Activated B cell treated with CpG ODN at 0.5 μM for 24 hours (primary cell): ENCODE results near the gene CSTF2. TPM values are rescaled to one million over a fixed set of nuclear protein-coding genes. Genes with fewer than 3 reads are reported as not detected.

Experiments
- ATAC-seq: fragments of 200-7000 bp; cut with Tn5 transposase; one replicate; pipeline ENCODE4 v1.10.0; 2021; ENCODE audit warnings: low read depth, mild to moderate bottlenecking, moderate library complexity
- CTCF ChIA-PET: fragments of 350-600 bp; sonication (Branson Sonifier 250); formaldehyde crosslinking; loops from one replicate; lab custom pipeline; 2021; ENCODE audit warnings: antibody characterized with exemption; lab: Charles Lee
- POLR2A ChIA-PET: fragments of 350-600 bp; sonication (Branson Sonifier 250); formaldehyde crosslinking; loops from one replicate; lab custom pipeline; 2021; ENCODE audit warnings: antibody characterized with exemption; lab: Charles Lee
- DNase-seq: peaks from one replicate; pipeline ENCODE4 v3.0.0; 2022
- H3K27ac Mint-ChIP-seq: one replicate; pipeline ENCODE4 v1.8.0; 2020; ENCODE audit warnings: mixed read lengths
- H3K27me3 Mint-ChIP-seq: one replicate; pipeline ENCODE4 v1.8.0; 2021; ENCODE audit warnings: mixed read lengths
- H3K36me3 Mint-ChIP-seq: one replicate; pipeline ENCODE4 v1.8.0; 2021; ENCODE audit warnings: low read depth, mixed read lengths
- H3K4me1 Mint-ChIP-seq: one replicate; pipeline ENCODE4 v1.8.0; 2021; ENCODE audit warnings: mixed read lengths
- H3K4me3 Mint-ChIP-seq: one replicate; pipeline ENCODE4 v1.8.0; 2020; ENCODE audit warnings: mild to moderate bottlenecking, mixed read lengths
- H3K9me3 Mint-ChIP-seq: one replicate; pipeline ENCODE4 v1.8.0; 2020; ENCODE audit warnings: mixed read lengths
- intact Hi-C: fragments of 100-400 bp; cut with micrococcal nuclease; formaldehyde crosslinking; loops from one replicate; pipeline ENCODE4 v1.15.1; 2024
- total RNA-seq: library from RNA; stranded (reverse); gene quantifications from 2 replicates; pipeline ENCODE4 v1.2.3, GENCODE V29; 2022
- TF ChIP-seq, protein P1 (sequence below): fragments of 200-600 bp; IDR thresholded peaks from one replicate; pipeline ENCODE4 v1.8.0; 2022; ENCODE audit warnings: antibody characterized with exemption, mild to moderate bottlenecking

The CSTF2 gene
- total RNA-seq, 1 donor from 2014 or later: 27.7 TPM

DNA sequence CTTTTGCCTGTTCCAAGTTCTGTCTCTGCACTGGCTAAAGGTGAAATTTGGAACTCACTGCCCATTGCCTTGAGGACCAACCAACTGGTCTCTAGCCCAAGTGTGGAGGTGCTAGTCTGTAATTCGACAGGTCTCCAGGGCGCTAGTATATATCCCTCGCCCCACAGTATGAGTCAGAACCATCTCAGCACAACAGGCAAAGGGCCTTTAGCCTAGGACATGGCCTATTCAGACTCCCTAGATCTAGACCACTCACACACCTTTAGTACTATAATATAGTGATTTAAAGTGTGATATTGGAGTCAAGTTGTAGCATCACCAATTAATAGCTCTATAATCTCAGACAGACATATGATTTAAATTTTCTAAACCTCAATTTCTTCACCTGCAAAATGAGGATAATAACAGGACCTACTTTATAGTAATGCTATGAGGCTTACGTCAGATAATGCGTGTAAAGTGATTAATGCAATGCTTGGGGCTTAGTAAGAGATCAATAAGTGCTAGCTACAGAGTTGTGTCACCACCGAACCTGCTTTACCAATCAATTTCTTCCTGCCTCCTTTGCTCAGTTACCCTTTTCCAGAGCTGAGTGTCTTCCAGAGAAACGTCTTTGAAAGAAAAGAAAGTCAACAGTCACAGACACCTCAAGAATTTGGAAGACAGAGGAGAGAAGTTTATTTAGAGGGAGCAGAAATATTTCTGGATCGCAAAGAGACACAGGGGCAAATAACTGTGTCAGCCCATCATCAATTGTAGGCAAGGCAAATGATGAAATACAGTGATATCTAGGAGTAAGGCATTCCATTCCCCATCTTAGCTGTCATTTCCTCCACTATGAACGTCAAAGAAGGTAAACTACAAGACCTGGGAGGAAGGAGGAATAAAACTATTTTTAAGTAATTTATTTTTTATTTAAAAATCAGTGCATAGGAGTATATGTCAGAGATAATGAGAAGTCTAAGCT is 51.7 kb downstream of the CSTF2 start:
- H3K27ac Mint-ChIP-seq: no peak overlapping the region
- no peak for ATAC-seq
- no peak for DNase-seq
- intact Hi-C loops: no loop called here
- H3K4me3 Mint-ChIP-seq: no peak overlapping the region
- H3K9me3 Mint-ChIP-seq: no peaks in the 10 kb centered on the region
- H3K36me3 Mint-ChIP-seq: no peaks in the 10 kb centered on the region
- no peaks in the 10 kb centered on the region for H3K27me3 Mint-ChIP-seq
- H3K4me1 Mint-ChIP-seq: no peaks in the 10 kb centered on the region
- ChIA-PET POLR2A (no interaction called here), CTCF (no interaction called here)
- TF ChIP-seq, protein P1, sequence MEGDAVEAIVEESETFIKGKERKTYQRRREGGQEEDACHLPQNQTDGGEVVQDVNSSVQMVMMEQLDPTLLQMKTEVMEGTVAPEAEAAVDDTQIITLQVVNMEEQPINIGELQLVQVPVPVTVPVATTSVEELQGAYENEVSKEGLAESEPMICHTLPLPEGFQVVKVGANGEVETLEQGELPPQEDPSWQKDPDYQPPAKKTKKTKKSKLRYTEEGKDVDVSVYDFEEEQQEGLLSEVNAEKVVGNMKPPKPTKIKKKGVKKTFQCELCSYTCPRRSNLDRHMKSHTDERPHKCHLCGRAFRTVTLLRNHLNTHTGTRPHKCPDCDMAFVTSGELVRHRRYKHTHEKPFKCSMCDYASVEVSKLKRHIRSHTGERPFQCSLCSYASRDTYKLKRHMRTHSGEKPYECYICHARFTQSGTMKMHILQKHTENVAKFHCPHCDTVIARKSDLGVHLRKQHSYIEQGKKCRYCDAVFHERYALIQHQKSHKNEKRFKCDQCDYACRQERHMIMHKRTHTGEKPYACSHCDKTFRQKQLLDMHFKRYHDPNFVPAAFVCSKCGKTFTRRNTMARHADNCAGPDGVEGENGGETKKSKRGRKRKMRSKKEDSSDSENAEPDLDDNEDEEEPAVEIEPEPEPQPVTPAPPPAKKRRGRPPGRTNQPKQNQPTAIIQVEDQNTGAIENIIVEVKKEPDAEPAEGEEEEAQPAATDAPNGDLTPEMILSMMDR: no peak

DNA sequence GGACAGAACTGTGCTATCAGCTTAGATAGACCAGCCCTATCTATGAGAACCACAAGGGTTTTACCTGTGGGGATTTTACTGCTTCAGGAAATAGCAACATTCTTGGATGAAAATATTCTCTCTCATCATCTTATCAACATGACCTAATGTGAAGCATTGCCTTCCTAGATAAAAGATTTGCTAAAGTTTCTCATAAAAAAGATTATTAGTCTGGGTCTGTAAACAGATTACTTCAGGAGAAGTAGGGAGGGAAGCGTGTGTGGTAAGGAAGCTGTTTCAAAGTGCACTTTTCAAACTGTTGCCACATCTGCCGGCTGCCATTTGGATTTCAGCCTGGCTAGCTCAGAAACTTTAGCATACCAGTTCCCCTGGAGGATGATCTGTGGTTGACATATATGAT is 54.1 kb downstream of the CSTF2 start, which contains the start of gene NOX1:
NOX1 (minus strand) TSS at position 35 of the 400 bp plus-strand sequence. CDS start 220 bp downstream, outside the sequence.
- Mint-ChIP-seq H3K36me3 (no peaks in the 10 kb centered on the region), H3K4me1 (no peaks in the 10 kb centered on the region), H3K27me3 (no peaks in the 10 kb centered on the region), H3K4me3 (no peak within 1 kb of the TSS), H3K27ac (no peak within 1 kb of the TSS), H3K9me3 (no peaks in the 10 kb centered on the region)
- CTCF ChIA-PET: no interaction called here
- POLR2A ChIA-PET: no interaction called here
- DNase-seq (no peak), ATAC-seq (no peak)
- intact Hi-C loops: no loop called here
- TF ChIP-seq, protein P1: no peak

DNA sequence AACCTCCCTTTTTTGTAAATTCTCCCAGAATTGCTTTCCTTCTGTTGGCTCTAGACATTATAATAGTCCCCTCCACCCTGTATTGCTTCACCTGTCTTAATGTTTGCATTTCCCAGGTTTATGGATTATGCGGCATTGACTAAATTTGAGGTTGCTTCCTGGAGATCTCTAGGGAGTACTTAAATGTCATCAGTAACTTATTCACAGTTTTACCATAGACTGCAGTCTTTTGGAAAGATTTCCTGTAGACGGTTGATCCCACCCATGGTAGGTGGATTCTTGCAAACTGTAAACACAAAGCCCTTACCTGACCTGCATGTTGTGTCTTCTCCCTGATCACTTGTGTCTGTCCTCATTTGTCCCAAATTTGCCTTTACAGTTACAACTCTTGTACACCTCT is 60.2 kb downstream of the CSTF2 start:
- intact Hi-C loops: no loop called here
- no peaks in the 10 kb centered on the region for H3K36me3 Mint-ChIP-seq
- CTCF ChIA-PET: no interaction called here
- no peaks in the 10 kb centered on the region for H3K27me3 Mint-ChIP-seq
- no peak for DNase-seq
- no peak for ATAC-seq
- H3K27ac Mint-ChIP-seq: no peak overlapping the region
- no peaks in the 10 kb centered on the region for H3K4me1 Mint-ChIP-seq
- TF ChIP-seq, protein P1: no peak
- H3K9me3 Mint-ChIP-seq: no peaks in the 10 kb centered on the region
- POLR2A ChIA-PET: no interaction called here
- no peak overlapping the region for H3K4me3 Mint-ChIP-seq

DNA sequence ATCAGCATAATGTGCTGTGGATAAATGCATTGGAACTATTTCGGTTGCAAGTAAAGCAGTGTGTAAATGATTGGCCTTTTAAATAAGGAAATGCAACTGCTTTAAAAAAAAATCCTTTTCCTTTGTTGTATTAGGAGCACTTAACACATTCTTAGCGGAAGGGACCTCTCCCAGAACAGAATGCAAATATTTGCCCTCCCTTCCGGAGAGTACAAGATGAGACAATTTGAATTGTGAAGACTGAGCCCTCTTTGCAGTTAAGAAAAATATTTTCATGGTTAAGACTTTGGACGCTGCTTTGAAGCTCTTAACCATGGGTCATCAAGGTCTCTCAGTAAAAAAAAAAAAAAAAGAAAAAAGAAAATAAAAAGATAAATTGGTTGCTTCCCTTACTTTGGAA is 63.5 kb downstream of the CSTF2 start:
- CTCF ChIA-PET: no interaction called here
- Mint-ChIP-seq H3K4me3 (no peak overlapping the region), H3K27me3 (no peaks in the 10 kb centered on the region), H3K27ac (no peak overlapping the region), H3K9me3 (no peaks in the 10 kb centered on the region), H3K36me3 (no peaks in the 10 kb centered on the region), H3K4me1 (no peaks in the 10 kb centered on the region)
- no peak for DNase-seq
- intact Hi-C loops: no loop called here
- ATAC-seq: no peak
- TF ChIP-seq, protein P1: no peak
- POLR2A ChIA-PET: no interaction called here

Other genes starting within 250 kb of the CSTF2 start
- not detected in 2 replicates for gene TNMD, start 235.5 kb upstream of the CSTF2 start, total RNA-seq
- 0.07 and 0.12 TPM in 2 replicates for gene TSPAN6, start 183.6 kb upstream of the CSTF2 start, total RNA-seq
- gene SRPX2, start 176.2 kb upstream of the CSTF2 start, total RNA-seq: not detected in 2 replicates
- 0.20 and 0.39 TPM in 2 replicates for gene SYTL4, start 88.3 kb upstream of the CSTF2 start, total RNA-seq
- gene NOX1, start 54.0 kb downstream of the CSTF2 start, total RNA-seq: not detected in 2 replicates
- 2.0 and 2.2 TPM in 2 replicates for gene XKRX, start 108.5 kb downstream of the CSTF2 start, total RNA-seq
- not detected in 2 replicates for gene ARL13A, start 149.3 kb downstream of the CSTF2 start, total RNA-seq
- 28.8 and 37.9 TPM in 2 replicates for gene TRMT2B, start 231.7 kb downstream of the CSTF2 start, total RNA-seq